CD14-positive monocyte (primary cell): ENCODE results near the gene MITF. TPM values are rescaled to one million over a fixed set of nuclear protein-coding genes. Genes with fewer than 3 reads are reported as not detected.

Experiments used
- DNase-seq, 3 donors: peaks; one replicate each; pipeline ENCODE4 v3.0.0-alpha.2; 2011 to 2022
- H2AFZ ChIP-seq: 2 replicates; pipeline ENCODE4 v1.6.0; 2012; ENCODE audit warnings: mild to moderate bottlenecking, low read depth, low read length, inconsistent platforms; ENCODE audit not compliant: insufficient read depth, poor library complexity, severe bottlenecking
- H3K27ac ChIP-seq, 2 donors: 1 replicate in 1 of 2; 2 replicates in 1 of 2; pipeline ENCODE4 v1.5.1; 2012 to 2013; ENCODE audit warnings: low read length in 2 of 2, control low read depth in 1 of 2, inconsistent platforms in 1 of 2, low read depth in 1 of 2, mild to moderate bottlenecking in 1 of 2
- H3K27me3 ChIP-seq, 2 donors: one replicate each; pipeline versions ENCODE4 v1.6.0 to v1.6.1; 2011 to 2013; ENCODE audit warnings: low read length in 2 of 2; ENCODE audit not compliant: control insufficient read depth in 2 of 2, insufficient read depth in 2 of 2
- H3K36me3 ChIP-seq, 2 donors: replicated peaks in 1 of 2; 1 replicate in 1 of 2; 2 replicates in 1 of 2; pipeline versions ENCODE4 v1.5.1 to v1.6.1; 2012 to 2013; ENCODE audit warnings: low read length in 2 of 2, control low read depth in 1 of 2, inconsistent platforms in 1 of 2, mild to moderate bottlenecking in 1 of 2; ENCODE audit not compliant: insufficient read depth in 2 of 2, control insufficient read depth in 1 of 2
- H3K4me1 ChIP-seq, 2 donors: 1 replicate in 1 of 2; 2 replicates in 1 of 2; pipeline versions ENCODE4 v1.5.1 to v1.6.1; 2012 to 2013; ENCODE audit warnings: low read length in 2 of 2, control low read depth in 1 of 2, inconsistent platforms in 1 of 2, mild to moderate bottlenecking in 1 of 2, moderate library complexity in 1 of 2; ENCODE audit not compliant: insufficient read depth in 2 of 2, control insufficient read depth in 1 of 2
- H3K4me2 ChIP-seq: replicated peaks from 2 replicates; pipeline ENCODE3; 2012; ENCODE audit warnings: low read length, moderate library complexity, mild to moderate bottlenecking; ENCODE audit not compliant: poor library complexity, severe bottlenecking; ENCODE audit errors: extremely low read depth
- H3K4me3 ChIP-seq, 3 experiments: fragments of 200-600 bp in 1 of 3; sonication (generic) in 1 of 3; replicated peaks in 1 of 3; 1 replicate in 2 of 3; 2 replicates in 1 of 3; pipeline ENCODE4 v1.5.1; 2011 to 2013; ENCODE audit warnings: low read length in 3 of 3, mild to moderate bottlenecking in 3 of 3, control low read depth in 2 of 3, low read depth in 2 of 3, inconsistent platforms in 1 of 3, moderate library complexity in 1 of 3
- H3K79me2 ChIP-seq: 2 replicates; pipeline ENCODE4 v1.6.0; 2012; ENCODE audit warnings: mild to moderate bottlenecking, control low read depth, inconsistent platforms, low read length, moderate library complexity; ENCODE audit not compliant: insufficient read depth
- H3K9ac ChIP-seq: 2 replicates; pipeline ENCODE4 v1.6.0; 2017; ENCODE audit warnings: low read length, mild to moderate bottlenecking; ENCODE audit not compliant: insufficient read depth, poor library complexity, severe bottlenecking
- H3K9me3 ChIP-seq, 2 donors: replicated peaks in 1 of 2; 1 replicate in 1 of 2; 2 replicates in 1 of 2; pipeline versions ENCODE4 v1.5.1 to v1.6.1; 2012 to 2013; ENCODE audit warnings: low read length in 2 of 2, control low read depth in 1 of 2; ENCODE audit not compliant: control insufficient read depth in 1 of 2, insufficient read depth in 1 of 2
- H4K20me1 ChIP-seq: 2 replicates; pipeline ENCODE4 v1.6.0; 2012; ENCODE audit warnings: mild to moderate bottlenecking, low read length, control low read depth, moderate library complexity; ENCODE audit not compliant: insufficient read depth
- H3K27ac Mint-ChIP-seq, 7 donors: one replicate each; pipeline ENCODE4 v1.8.0; 2020; ENCODE audit warnings: mild to moderate bottlenecking in 7 of 7, mixed read lengths in 7 of 7, moderate library complexity in 6 of 7, inconsistent platforms in 2 of 7
- H3K27me3 Mint-ChIP-seq, 3 donors: one replicate each; pipeline ENCODE4 v1.8.0; 2021 to 2022; ENCODE audit warnings: low read depth in 3 of 3, mild to moderate bottlenecking in 3 of 3, mixed read lengths in 3 of 3, moderate library complexity in 3 of 3, inconsistent platforms in 1 of 3
- H3K36me3 Mint-ChIP-seq, 2 donors: one replicate each; pipeline ENCODE4 v1.8.0; 2020; ENCODE audit warnings: mixed read lengths in 2 of 2, inconsistent platforms in 1 of 2, mild to moderate bottlenecking in 1 of 2
- H3K4me1 Mint-ChIP-seq: one replicate; pipeline ENCODE4 v1.8.0; 2020; ENCODE audit warnings: mild to moderate bottlenecking, mixed read lengths
- H3K4me3 Mint-ChIP-seq, 2 donors: one replicate each; pipeline ENCODE4 v1.8.0; 2020; ENCODE audit warnings: mild to moderate bottlenecking in 2 of 2, mixed read lengths in 2 of 2, moderate library complexity in 1 of 2
- H3K9me3 Mint-ChIP-seq, 7 donors: one replicate each; pipeline ENCODE4 v1.8.0; 2020 to 2022; ENCODE audit warnings: mixed read lengths in 7 of 7, mild to moderate bottlenecking in 6 of 7, moderate library complexity in 6 of 7, inconsistent platforms in 2 of 7
- CTCF ChIP-seq: fragments of 200-600 bp; IDR thresholded peaks from one replicate; pipeline ENCODE4 v1.8.0; 2022; ENCODE audit warnings: antibody characterized with exemption, mild to moderate bottlenecking
- WGBS: methylation state at CpG from one replicate; pipeline ENCODE4 v1.1.5; 2013; ENCODE audit warnings: missing lambda C conversion rate; ENCODE audit not compliant: insufficient coverage; 5-methylcytosine and 5-hydroxymethylcytosine counted together
- intact Hi-C, 2 donors: fragments of 100-400 bp; cut with micrococcal nuclease; formaldehyde crosslinking; loops; one replicate each; pipeline versions ENCODE4 v1.15.0 to v1.15.1; 2023
- polyA plus RNA-seq, 3 donors: library from polyadenylated mRNA; depleted of rRNA in 1 of 3; unstranded in 2 of 3; stranded (reverse) in 1 of 3; fragments of 300-500 nt in 2 of 3; fragments of >200 nt in 1 of 3; fragmentation: Illumina TruSeq in 2 of 3; gene quantifications; 1 replicate in 2 of 3; 2 replicates in 1 of 3; pipeline ENCODE4 v1.2.3, GENCODE V29; 2012 to 2021

MITF gene
- polyA plus RNA-seq, 3 donors: 7.0 to 15.1 (median 12.1) TPM

GRCh38 chr3:69878254-69878653 is 139.0 kb downstream of the MITF start:
- Histone ChIP-seq H3K9ac (no peak overlapping the region), H3K4me1 (peaks cover 8 to 15% of the 10 kb centered on the region in 2 donors), H3K9me3 (no peaks in the 10 kb centered on the region), H2AFZ (no peak overlapping the region), H3K79me2 (no peaks in the 10 kb centered on the region), H3K4me2 (no peak overlapping the region), H3K27me3 (no peaks in the 10 kb centered on the region), H3K4me3 (no peak overlapping the region), H4K20me1 (no peaks in the 10 kb centered on the region), H3K27ac (no peak overlapping the region), H3K36me3 (no peaks in the 10 kb centered on the region)
- DNase-seq: no peak
- Mint-ChIP-seq H3K9me3 (peaks cover 0 to 2% (median 0%) of the 10 kb centered on the region in 7 donors), H3K27me3 (no peaks in the 10 kb centered on the region), H3K27ac (no peak overlapping the region), H3K36me3 (no peaks in the 10 kb centered on the region), H3K4me3 (no peak overlapping the region), H3K4me1 (peaks cover 23% of the 10 kb centered on the region)
- intact Hi-C loops: no loop called here
- no CpG with 5 or more reads among the region's 3 CpGs for WGBS
- no peak for TF ChIP-seq CTCF

- H3K4me3 Mint-ChIP-seq: no peak overlapping the region
- DNase-seq: no peak
- intact Hi-C loops: no loop called here
- Histone ChIP-seq H3K27me3 (no peaks in the 10 kb centered on the region), H3K27ac (no peak overlapping the region), H3K9me3 (no peaks in the 10 kb centered on the region), H3K4me2 (no peak overlapping the region), H2AFZ (no peak overlapping the region), H3K79me2 (no peaks in the 10 kb centered on the region), H3K4me1 (peaks cover 8 to 15% of the 10 kb centered on the region in 2 donors), H3K4me3 (no peak overlapping the region), H4K20me1 (no peaks in the 10 kb centered on the region), H3K9ac (no peak overlapping the region), H3K36me3 (no peaks in the 10 kb centered on the region)
- no peak overlapping the region for H3K27ac Mint-ChIP-seq
- H3K4me1 Mint-ChIP-seq: peaks cover 25% of the 10 kb centered on the region
- H3K27me3 Mint-ChIP-seq: no peaks in the 10 kb centered on the region
- 97% methylated on average over 10 of the region's 14 CpGs for WGBS
- H3K36me3 Mint-ChIP-seq: peaks cover 2% of the 10 kb centered on the region in 2 donors
- H3K9me3 Mint-ChIP-seq: peaks cover 0 to 2% (median 0%) of the 10 kb centered on the region in 7 donors
- TF ChIP-seq CTCF: no peak
Measured at GRCh38 chr3:69879051-69879450, 139.8 kb downstream of the MITF start.
